Natural killer cell (primary cell): ENCODE measurements around the gene ALKAL2. TPM values are rescaled to one million over a fixed set of nuclear protein-coding genes. Genes with fewer than 3 reads are reported as not detected.
A peak's percentile ranks its signal among the peaks of the same experiment; 100 is the strongest.

Experiments
- ATAC-seq, 3 donors: fragments of 150-1000 bp in 2 of 3; fragments of 200-7000 bp in 1 of 3; cut with Tn5 transposase; 1 replicate in 1 of 3; 2 replicates in 2 of 3; pipeline ENCODE4 v1.10.0; 2021; ENCODE audit warnings: mild to moderate bottlenecking in 2 of 3, moderate library complexity in 2 of 3
- DNase-seq, 2 donors: peaks; one replicate each; pipeline versions ENCODE4 v3.0.0 to v3.0.0-alpha.2; 2013 to 2021; ENCODE audit warnings: mixed read lengths in 1 of 2
- H3K27ac ChIP-seq: one replicate; pipeline ENCODE4 v1.5.1; 2013; ENCODE audit warnings: mild to moderate bottlenecking, low read length
- H3K27me3 ChIP-seq: one replicate; pipeline ENCODE4 v1.6.1; 2013; ENCODE audit warnings: low read length; ENCODE audit not compliant: control insufficient read depth, insufficient read depth
- H3K36me3 ChIP-seq: one replicate; pipeline ENCODE4 v1.6.1; 2013; ENCODE audit warnings: low read length; ENCODE audit not compliant: control insufficient read depth, insufficient read depth
- H3K4me1 ChIP-seq: one replicate; pipeline ENCODE4 v1.6.1; 2013; ENCODE audit warnings: low read length; ENCODE audit not compliant: control insufficient read depth, insufficient read depth
- H3K4me3 ChIP-seq: one replicate; pipeline ENCODE4 v1.5.1; 2013; ENCODE audit warnings: low read length
- H3K9me3 ChIP-seq: one replicate; pipeline ENCODE4 v1.6.1; 2013; ENCODE audit warnings: low read length; ENCODE audit not compliant: control insufficient read depth, insufficient read depth
- H3K27ac Mint-ChIP-seq, 2 donors: one replicate each; pipeline ENCODE4 v1.8.0; 2022; ENCODE audit warnings: mild to moderate bottlenecking in 2 of 2, mixed read lengths in 2 of 2, moderate library complexity in 1 of 2
- H3K27me3 Mint-ChIP-seq, 2 donors: one replicate each; pipeline ENCODE4 v1.8.0; 2022; ENCODE audit warnings: low read depth in 2 of 2, mixed read lengths in 2 of 2
- H3K36me3 Mint-ChIP-seq: one replicate; pipeline ENCODE4 v1.8.0; 2022; ENCODE audit warnings: mixed read lengths
- H3K4me1 Mint-ChIP-seq, 2 donors: one replicate each; pipeline ENCODE4 v1.8.0; 2022; ENCODE audit warnings: mixed read lengths in 2 of 2
- H3K4me3 Mint-ChIP-seq: one replicate; pipeline ENCODE4 v1.8.0; 2022; ENCODE audit warnings: mild to moderate bottlenecking, moderate library complexity, mixed read lengths
- H3K9me3 Mint-ChIP-seq, 2 donors: one replicate each; pipeline ENCODE4 v1.8.0; 2022; ENCODE audit warnings: mixed read lengths in 2 of 2
- CTCF ChIP-seq: fragments of 200-600 bp; IDR thresholded peaks from one replicate; pipeline ENCODE4 v1.8.0; 2022; ENCODE audit warnings: antibody characterized with exemption
- WGBS: methylation state at CpG from one replicate; pipeline ENCODE4 v1.1.7; 2013; ENCODE audit warnings: missing lambda C conversion rate; ENCODE audit not compliant: insufficient coverage; 5-methylcytosine and 5-hydroxymethylcytosine counted together
- intact Hi-C: fragments of 100-400 bp; cut with micrococcal nuclease; formaldehyde crosslinking; loops from one replicate; pipeline ENCODE4 v1.14.2; 2022
- total RNA-seq, 4 donors: library from RNA; stranded (reverse); fragments of 120-200 nt in 1 of 4; gene quantifications; one replicate each; pipeline versions ENCODE4 v1.2.3 to v1.2.4, GENCODE V29; 2013 to 2022

The ALKAL2 gene
- total RNA-seq, 3 donors from 2014 or later (not counting 1 experiment from before 2014, with no cell fraction given) = 1.1 to 2.0 (median 1.7) TPM

- Mint-ChIP-seq H3K27me3 (no peaks in the 10 kb centered on the region), H3K27ac (no peak overlapping the region), H3K36me3 (peaks cover 17% of the 10 kb centered on the region), H3K9me3 (no peaks in the 10 kb centered on the region), H3K4me1 (peaks cover 18 to 19% of the 10 kb centered on the region in 2 donors), H3K4me3 (no peak overlapping the region)
- peaks cover 14% of the 10 kb centered on the region for H3K36me3 ChIP-seq
- no peak for TF ChIP-seq CTCF
- WGBS = no CpG with 5 or more reads among the region's 2 CpGs
- H3K27ac ChIP-seq = no peak overlapping the region
- DNase-seq = no peak
- H3K27me3 ChIP-seq = no peaks in the 10 kb centered on the region
- no peak for ATAC-seq
- H3K4me3 ChIP-seq = no peak overlapping the region
- H3K4me1 ChIP-seq = peaks cover 11% of the 10 kb centered on the region
- intact Hi-C loops = no loop called here
- no peaks in the 10 kb centered on the region for H3K9me3 ChIP-seq
Measured at GRCh38 chr2:248724-249123, 39.2 kb downstream of the ALKAL2 start.

GRCh38 chr2:246489-247144, 41.3 kb downstream of the ALKAL2 start:
- ATAC-seq = peak in 2 of 3 donors; percentile 61 to 63
- H3K27me3 Mint-ChIP-seq = no peaks in the 10 kb centered on the region
- peaks cover 17% of the 10 kb centered on the region for H3K36me3 ChIP-seq
- no peaks in the 10 kb centered on the region for H3K27me3 ChIP-seq
- DNase-seq = peak in 1 of 2 donors; percentile 77
- peaks cover 18 to 19% of the 10 kb centered on the region in 2 donors for H3K4me1 Mint-ChIP-seq
- intact Hi-C loops = loop anchor here (2.0 kb wide), 1 partner anchor 390 kb away; no protein-coding TSS in a partner anchor
- no peak overlapping the region for H3K27ac ChIP-seq
- peak; percentile 72 for TF ChIP-seq CTCF
- H3K9me3 Mint-ChIP-seq = no peaks in the 10 kb centered on the region
- H3K4me1 ChIP-seq = peaks cover 11% of the 10 kb centered on the region
- no peak overlapping the region for H3K4me3 ChIP-seq
- H3K9me3 ChIP-seq = no peaks in the 10 kb centered on the region
- WGBS = 81% methylated on average over 5 of the region's 6 CpGs
- H3K4me3 Mint-ChIP-seq = no peak overlapping the region
- H3K36me3 Mint-ChIP-seq = peaks cover 24% of the 10 kb centered on the region
- peak overlapping the region in 1 of 2 donors; percentile 44 for H3K27ac Mint-ChIP-seq

GRCh38 chr2:244547-244946, 43.3 kb downstream of the ALKAL2 start:
- 68% methylated on average over 7 of the region's 7 CpGs for WGBS

More at GRCh38 chr2:244547-244946, 43.3 kb downstream of the ALKAL2 start:
- DNase-seq = no peak
- TF ChIP-seq CTCF = no peak
- no peaks in the 10 kb centered on the region for H3K27me3 ChIP-seq
- Mint-ChIP-seq H3K4me1 (peaks cover 29 to 32% of the 10 kb centered on the region in 2 donors), H3K9me3 (peaks cover 0 to 3% of the 10 kb centered on the region in 2 donors), H3K27me3 (no peaks in the 10 kb centered on the region), H3K4me3 (no peak overlapping the region), H3K27ac (peak overlapping the region; percentile 25 to 29), H3K36me3 (peaks cover 36% of the 10 kb centered on the region)
- H3K36me3 ChIP-seq = peaks cover 17% of the 10 kb centered on the region
- intact Hi-C loops = no loop called here
- H3K4me1 ChIP-seq = peaks cover 18% of the 10 kb centered on the region
- no peaks in the 10 kb centered on the region for H3K9me3 ChIP-seq
- peak in 2 of 3 donors; percentile 27 to 40 for ATAC-seq
- no peak overlapping the region for H3K27ac ChIP-seq
- H3K4me3 ChIP-seq = no peak overlapping the region
